Gastrocnemius medialis (tissue), 4 donors: Measurements from ENCODE around the gene SLC30A2. TPM values are rescaled to one million over a fixed set of nuclear protein-coding genes. Genes with fewer than 3 reads are reported as not detected.
A peak's percentile ranks its signal among the peaks of the same experiment; 100 is the strongest.

Experiments used
- ATAC-seq, 2 donors: fragments of 150-250 bp; one replicate each; pipeline ENCODE4 v1.9.1; 2016
- DNase-seq, 2 donors: peaks; one replicate each; pipeline ENCODE4 v3.0.0-alpha.2; 2019
- H3K27ac ChIP-seq, 4 donors: fragments of 200-600 bp; sonication (generic); 1 replicate in 1 of 4; 2 replicates in 3 of 4; pipeline ENCODE4 v1.5.1; 2016 to 2018; ENCODE audit warnings: mild to moderate bottlenecking in 2 of 4, moderate library complexity in 1 of 4
- H3K27me3 ChIP-seq, 3 donors: fragments of 200-600 bp; sonication (generic) in 2 of 3; 1 replicate in 1 of 3; 2 replicates in 2 of 3; pipeline versions ENCODE4 v1.5.1 to v1.6.0; 2016 to 2019; ENCODE audit warnings: mild to moderate bottlenecking in 1 of 3, moderate library complexity in 1 of 3
- H3K36me3 ChIP-seq, 2 donors: fragments of 200-600 bp; sonication (generic) in 1 of 2; one replicate each; pipeline ENCODE4 v1.5.1; 2017 to 2018
- H3K4me1 ChIP-seq, 2 donors: fragments of 200-600 bp; sonication (generic) in 1 of 2; one replicate each; pipeline ENCODE4 v1.5.1; 2016 to 2017; ENCODE audit warnings: mild to moderate bottlenecking in 2 of 2
- H3K4me3 ChIP-seq, 4 donors: fragments of 200-600 bp; sonication (generic) in 3 of 4; 1 replicate in 1 of 4; 2 replicates in 3 of 4; pipeline ENCODE4 v1.5.1; 2016 to 2019; ENCODE audit warnings: mild to moderate bottlenecking in 2 of 4
- H3K9me3 ChIP-seq, 3 donors: fragments of 200-600 bp; sonication (generic) in 2 of 3; 1 replicate in 1 of 3; 2 replicates in 2 of 3; pipeline ENCODE4 v1.5.1; 2016 to 2019
- CTCF ChIP-seq, 5 experiments: fragments of 450-650 bp in 3 of 5; fragments of 200-600 bp in 2 of 5; sonication (generic) in 2 of 5; IDR thresholded peaks in 4 of 5; conservative IDR thresholded peaks in 1 of 5; 1 replicate in 4 of 5; 2 replicates in 1 of 5; pipeline ENCODE4 v1.5.1; 2016 to 2019; ENCODE audit warnings: antibody characterized with exemption in 5 of 5, mild to moderate bottlenecking in 3 of 5, moderate library complexity in 3 of 5
- POLR2A ChIP-seq, 2 donors: fragments of 450-650 bp; IDR thresholded peaks; one replicate each; pipeline ENCODE4 v1.6.1; 2017; ENCODE audit warnings: antibody characterized with exemption in 2 of 2, mild to moderate bottlenecking in 2 of 2, moderate library complexity in 2 of 2
- in situ Hi-C, 4 donors: fragments of 200-750 bp; cut with MboI; loops; one replicate each; pipeline versions ENCODE4 v1.15.0 to v1.8.0; 2017; ENCODE audit warnings: low sequenced_read_pairs in 4 of 4
- intact Hi-C: fragments of 100-400 bp; cut with DNase I; formaldehyde crosslinking; loops from one replicate; pipeline ENCODE4 v1.15.1; 2023; ENCODE audit warnings: low total_unique reads
- total RNA-seq, 4 donors: library from RNA; depleted of rRNA; stranded (reverse); fragments of >200 nt; gene quantifications; one replicate each; pipeline versions ENCODE4 v1.1.0 to v1.2.3, GENCODE V29; 2016

SLC30A2 gene
- total RNA-seq, 4 donors from 2014 or later: 1.2 to 5.2 (median 3.1) TPM

- in situ Hi-C loops: no loop called here
- Histone ChIP-seq H3K4me3 (no peak overlapping the region), H3K9me3 (no peaks in the 10 kb centered on the region), H3K36me3 (no peaks in the 10 kb centered on the region), H3K27me3 (no peaks in the 10 kb centered on the region), H3K27ac (no peak overlapping the region), H3K4me1 (peaks cover 15 to 17% of the 10 kb centered on the region in 2 donors)
- intact Hi-C loops: no loop called here
- TF ChIP-seq POLR2A (IDR thresholded peaks at IDR 0.05) (no peak), CTCF (IDR thresholded peaks at IDR 0.05 in 4 of 5, conservative IDR thresholded peaks at IDR 0.05 in 1 of 5) (no peak)
- DNase-seq (no peak), ATAC-seq (no peak)
These were observed 46.5 kb upstream of the SLC30A2 start for GRCh38 chr1:26092422-26092821.

GRCh38 chr1:26090893-26091292 is 45.0 kb upstream of the SLC30A2 start:
- TF ChIP-seq POLR2A (IDR thresholded peaks at IDR 0.05) (no peak), CTCF (IDR thresholded peaks at IDR 0.05 in 4 of 5, conservative IDR thresholded peaks at IDR 0.05 in 1 of 5) (no peak)
- no peak overlapping the region for H3K4me3 ChIP-seq
- in situ Hi-C loops (no loop called here), intact Hi-C loops (no loop called here)
- no peaks in the 10 kb centered on the region for H3K9me3 ChIP-seq
- no peak for ATAC-seq
- no peaks in the 10 kb centered on the region for H3K27me3 ChIP-seq
- H3K4me1 ChIP-seq: peaks cover 17 to 20% of the 10 kb centered on the region in 2 donors
- no peak for DNase-seq
- no peak overlapping the region for H3K27ac ChIP-seq
- no peaks in the 10 kb centered on the region for H3K36me3 ChIP-seq

GRCh38 chr1:26089125-26089524 is 43.2 kb upstream of the SLC30A2 start:
- H3K36me3 ChIP-seq: no peaks in the 10 kb centered on the region
- H3K9me3 ChIP-seq: no peaks in the 10 kb centered on the region
- H3K27me3 ChIP-seq: no peaks in the 10 kb centered on the region
- no peak for TF ChIP-seq CTCF (IDR thresholded peaks at IDR 0.05 in 4 of 5, conservative IDR thresholded peaks at IDR 0.05 in 1 of 5)
- no peak overlapping the region for H3K4me3 ChIP-seq
- DNase-seq: no peak
- intact Hi-C loops: no loop called here
- in situ Hi-C loops: no loop called here
- ATAC-seq: no peak
- peaks cover 7 to 19% of the 10 kb centered on the region in 2 donors for H3K4me1 ChIP-seq
- no peak overlapping the region for H3K27ac ChIP-seq

- Histone ChIP-seq H3K36me3 (no peaks in the 10 kb centered on the region), H3K4me3 (no peak overlapping the region), H3K27ac (peak overlapping the region; percentile 88 to 96 (median 90)), H3K4me1 (peaks cover 39 to 44% of the 10 kb centered on the region in 2 donors), H3K27me3 (no peaks in the 10 kb centered on the region), H3K9me3 (no peaks in the 10 kb centered on the region)
- intact Hi-C loops: loop anchor here (1.0 kb wide), 1 partner anchor 8 kb away; no protein-coding TSS in a partner anchor
- DNase-seq: no peak
- in situ Hi-C loops: no loop called here
- ATAC-seq: no peak
- TF ChIP-seq POLR2A (IDR thresholded peaks at IDR 0.05) (no peak), CTCF (IDR thresholded peaks at IDR 0.05 in 4 of 5, conservative IDR thresholded peaks at IDR 0.05 in 1 of 5) (no peak)
These were observed 38.9 kb upstream of the SLC30A2 start for GRCh38 chr1:26084844-26085243.

- in situ Hi-C loops (no loop called here), intact Hi-C loops (loop anchor here (1.0 kb wide), 1 partner anchor 9 kb away; no protein-coding TSS in a partner anchor)
- peaks cover 46 to 51% of the 10 kb centered on the region in 2 donors for H3K4me1 ChIP-seq
- no peaks in the 10 kb centered on the region for H3K9me3 ChIP-seq
- H3K27ac ChIP-seq: peak overlapping the region; percentile 88 to 96 (median 90)
- H3K27me3 ChIP-seq: no peaks in the 10 kb centered on the region
- H3K36me3 ChIP-seq: no peaks in the 10 kb centered on the region
- H3K4me3 ChIP-seq: peak overlapping the region in 1 of 4 donors; percentile 40
- TF ChIP-seq POLR2A (IDR thresholded peaks at IDR 0.05) (peak in 1 of 2 donors; percentile 29), CTCF (IDR thresholded peaks at IDR 0.05 in 4 of 5, conservative IDR thresholded peaks at IDR 0.05 in 1 of 5) (no peak)
- peak; percentile 46 to 63 for ATAC-seq
- peak; percentile 62 to 92 for DNase-seq
These were observed 38.2 kb upstream of the SLC30A2 start for GRCh38 chr1:26084091-26084561.
